ENCODE results near the gene KPNA4. TPM values are rescaled to one million over a fixed set of nuclear protein-coding genes. Genes with fewer than 3 reads are reported as not detected.
A peak's percentile ranks its signal among the peaks of the same experiment; 100 is the strongest.

KPNA4 gene
- total RNA-seq, result 10 to 100 TPM; 33.1 to 35.7 TPM
- 39.6 TPM for polyA plus RNA-seq (ENCODE audit: insufficient read depth, low read depth, low replicate concordance)
- long read RNA-seq, donor 1, full-length matches to known transcripts, result 20 of 29 reads
- long read RNA-seq, donor 1, partial matches to known transcripts, result 9 of 29 reads
- long read RNA-seq, donor 1, other reads (novel, unspliced or antisense), result 0 of 29 reads
- long read RNA-seq, donor 2, full-length matches to known transcripts, result 8 of 13 reads
- long read RNA-seq, donor 2, partial matches to known transcripts, result 5 of 13 reads
- long read RNA-seq, donor 2, other reads (novel, unspliced or antisense), result 0 of 13 reads

- intact Hi-C loops (cut with DNase I; ENCODE audit: low total_unique reads), result no loop called here
- Histone ChIP-seq H3K9me3 (no peaks in the 10 kb centered on the region), H3K36me3 (ENCODE audit: low read depth, missing control alignments) (no peaks in the 10 kb centered on the region), H3K4me3 (peak within 1 kb of the TSS; percentile 84 to 92), H3K27me3 (no peaks in the 10 kb centered on the region), H3K4me1 (peaks cover 20% of the 10 kb centered on the region), H3K27ac (peak within 1 kb of the TSS; percentile 97 to 98)
- 0% methylated on average over 55 to 71 of the region's 71 CpGs for WGBS, 2 donors
- peak; percentile 97 for DNase-seq
- TF ChIP-seq CTCF (IDR thresholded peaks at IDR 0.05) (no peak), POLR2A (IDR thresholded peaks at IDR 0.05) (peak; percentile 34)
Observed at GRCh38 chr3:160565442-160566403, at the start of gene KPNA4. TSS of gene KPNA4 (minus strand) at chr3:160565571. CDS start at chr3:160565282, 289 bp downstream.

- H3K4me1 ChIP-seq, result no peaks in the 10 kb centered on the region
- no peak for TF ChIP-seq CTCF (IDR thresholded peaks at IDR 0.05)
- TF ChIP-seq POLR2A (IDR thresholded peaks at IDR 0.05), result no peak
- H3K9me3 ChIP-seq, result no peaks in the 10 kb centered on the region
- DNase-seq, result no peak
- no peaks in the 10 kb centered on the region for H3K27me3 ChIP-seq
- no peak overlapping the region for H3K4me3 ChIP-seq
- no peak overlapping the region for H3K27ac ChIP-seq
- H3K36me3 ChIP-seq (ENCODE audit: low read depth, missing control alignments), result no peaks in the 10 kb centered on the region
- intact Hi-C loops (cut with DNase I; ENCODE audit: low total_unique reads), result no loop called here
- WGBS, 2 donors, result 90 to 100% methylated on average over 1 of the region's 1 CpG
Observed at GRCh38 chr3:160613661-160614060, 48.3 kb upstream of the KPNA4 start.

- no peak for DNase-seq
- intact Hi-C loops (cut with DNase I; ENCODE audit: low total_unique reads), result no loop called here
- H3K27ac ChIP-seq, result no peak overlapping the region
- 57 to 71% methylated on average over 3 of the region's 3 CpGs for WGBS, 2 donors
- H3K36me3 ChIP-seq (ENCODE audit: low read depth, missing control alignments), result no peaks in the 10 kb centered on the region
- H3K4me3 ChIP-seq, result no peak overlapping the region
- TF ChIP-seq CTCF (IDR thresholded peaks at IDR 0.05) (no peak), POLR2A (IDR thresholded peaks at IDR 0.05) (no peak)
- no peaks in the 10 kb centered on the region for H3K9me3 ChIP-seq
- H3K27me3 ChIP-seq, result no peaks in the 10 kb centered on the region
- no peaks in the 10 kb centered on the region for H3K4me1 ChIP-seq
Observed at GRCh38 chr3:160612386-160613075, 47.2 kb upstream of the KPNA4 start.

GRCh38 chr3:160611141-160611540 lies 45.8 kb upstream of the KPNA4 start:
- Histone ChIP-seq H3K4me3 (no peak overlapping the region), H3K27me3 (no peaks in the 10 kb centered on the region)
- no peak for DNase-seq

More at GRCh38 chr3:160611141-160611540, 45.8 kb upstream of the KPNA4 start:
- Histone ChIP-seq H3K4me1 (no peaks in the 10 kb centered on the region), H3K27ac (no peak overlapping the region), H3K9me3 (no peaks in the 10 kb centered on the region), H3K36me3 (ENCODE audit: low read depth, missing control alignments) (no peaks in the 10 kb centered on the region)
- no peak for TF ChIP-seq CTCF (IDR thresholded peaks at IDR 0.05)
- TF ChIP-seq POLR2A (IDR thresholded peaks at IDR 0.05), result no peak
- intact Hi-C loops (cut with DNase I; ENCODE audit: low total_unique reads), result no loop called here
- WGBS, 2 donors, result 84 to 86% methylated on average over 3 of the region's 3 CpGs

All from testis (tissue), 5 donors.